GM18520 (cell line): ENCODE results near the gene SLC26A9.
"Not testable (repeated sequence)": the region's sequence is repeated elsewhere in the genome, so short reads cannot be mapped to it uniquely, and the experiment has no call there.

Source experiments
- ATAC-seq: cut with Tn5 transposase; IDR thresholded peaks from one replicate; pipeline ENCODE4 v1.9.1; 2021; ENCODE audit not compliant: unreplicated experiment

The SLC26A9 gene

GRCh38 chr1:205896351-205896750 is 46.9 kb downstream of the SLC26A9 start:
- no peak for ATAC-seq

GRCh38 chr1:205894119-205894518 is 49.1 kb downstream of the SLC26A9 start:
- not testable (repeated sequence) for ATAC-seq

- not testable (repeated sequence) for ATAC-seq
Observed at GRCh38 chr1:205892175-205892574, 51.1 kb downstream of the SLC26A9 start.

- not testable (repeated sequence) for ATAC-seq
Observed at GRCh38 chr1:205891481-205891880, 51.8 kb downstream of the SLC26A9 start.

GRCh38 chr1:205890631-205891030 is 52.6 kb downstream of the SLC26A9 start:
- not testable (repeated sequence) for ATAC-seq

- not testable (repeated sequence) for ATAC-seq
Observed at GRCh38 chr1:205889706-205890105, 53.5 kb downstream of the SLC26A9 start.

- ATAC-seq: not testable (repeated sequence)
Observed at GRCh38 chr1:205889006-205889405, 54.2 kb downstream of the SLC26A9 start.

- no peak for ATAC-seq
Observed at GRCh38 chr1:205883792-205884191, 59.5 kb downstream of the SLC26A9 start.

GRCh38 chr1:205880923-205881322 is 62.3 kb downstream of the SLC26A9 start:
- no peak for ATAC-seq

- ATAC-seq: no peak
Observed at GRCh38 chr1:205879974-205880373, 63.3 kb downstream of the SLC26A9 start.

GRCh38 chr1:205878026-205878425 is 65.2 kb downstream of the SLC26A9 start:
- no peak for ATAC-seq

- not testable (repeated sequence) for ATAC-seq
Observed at GRCh38 chr1:205873148-205873547, 70.1 kb downstream of the SLC26A9 start.

- ATAC-seq: no peak
Observed at GRCh38 chr1:205870236-205870635, 73.0 kb downstream of the SLC26A9 start.
